ENCODE results near the gene MRPL23. TPM values are rescaled to one million over a fixed set of nuclear protein-coding genes. Genes with fewer than 3 reads are reported as not detected.

The MRPL23 gene
- polyA plus RNA-seq, 1 experiment, result 63.3 TPM

DNA sequence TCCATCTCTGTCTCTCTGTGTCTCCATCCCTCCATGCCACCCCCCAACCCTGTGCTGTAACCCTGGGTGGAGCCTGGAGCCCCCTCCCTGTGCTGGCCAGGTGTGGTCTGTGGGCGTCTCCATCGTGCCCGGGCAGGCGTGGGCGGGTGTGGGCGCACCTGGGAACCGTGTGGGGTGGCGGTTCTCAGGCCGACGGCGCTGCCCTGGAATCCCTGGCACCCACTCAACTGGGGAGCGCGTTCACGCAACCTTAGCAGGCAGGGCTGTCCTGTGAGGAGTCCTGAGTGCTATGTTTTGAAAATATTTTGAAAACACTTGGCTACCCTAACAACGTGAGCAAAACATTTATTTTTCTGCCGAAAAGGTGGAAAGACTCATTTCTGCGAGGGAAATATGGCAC is 23.0 kb upstream of the MRPL23 start:
- POLR2A ChIA-PET, result no interaction called here
- Histone ChIP-seq H3K27ac (ENCODE audit: low read depth, low read length) (no peak overlapping the region), H3K27me3 (ENCODE audit: control insufficient read depth, insufficient read depth, low read length) (peaks cover 16% of the 10 kb centered on the region)

DNA sequence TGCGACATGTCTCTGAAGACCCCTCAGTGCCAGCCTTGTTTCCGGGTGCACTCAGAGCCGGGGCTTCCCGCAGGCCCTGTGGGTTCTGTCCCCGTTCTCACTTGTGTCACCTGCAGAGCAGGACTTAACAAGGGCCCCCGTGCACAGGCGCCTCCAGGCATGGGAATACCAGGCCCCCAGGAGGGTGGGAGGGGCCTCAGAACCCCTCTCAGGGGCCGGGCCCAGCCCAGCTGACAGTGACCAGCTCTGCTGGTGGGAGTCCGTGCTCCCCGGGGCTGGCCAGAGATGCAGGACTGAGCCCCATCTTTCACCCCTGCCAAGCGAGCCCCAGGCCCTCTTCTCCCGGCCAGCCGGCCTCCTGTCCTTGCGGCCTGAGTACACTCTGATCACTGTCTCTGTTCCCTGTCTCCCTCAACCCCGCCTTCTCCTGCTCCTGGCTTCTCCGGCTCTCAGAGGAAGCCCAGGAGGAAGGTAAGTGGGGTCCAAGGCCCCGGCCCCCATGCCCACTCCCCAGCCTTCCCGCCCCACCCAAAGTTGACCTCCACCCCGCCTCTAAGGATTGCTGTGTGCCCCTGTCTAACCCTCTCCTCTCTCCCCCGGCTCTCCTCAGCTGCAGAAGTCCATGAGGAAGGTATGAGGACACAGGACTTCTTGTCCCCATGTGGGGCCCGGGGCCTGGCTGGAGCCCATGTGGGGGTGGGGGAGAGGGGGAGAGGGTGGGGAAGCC is 22.3 kb upstream of the MRPL23 start:
- no peaks in the 10 kb centered on the region; the same call in 1 of the 2 replicates for H3K9me3 ChIP-seq (ENCODE audit: control insufficient read depth, insufficient read depth, low read length)
- DNase-seq (ENCODE audit: low read depth, low spot score), result no peak
- ChIA-PET POLR2A (no interaction called here), CTCF (no interaction called here)
- no peak overlapping the region for H3K4me3 ChIP-seq (ENCODE audit: low read depth, low read length)
- H3K27me3 ChIP-seq (ENCODE audit: control insufficient read depth, insufficient read depth, low read length), result peaks cover 16% of the 10 kb centered on the region
- no peak for TF ChIP-seq CTCF (IDR thresholded peaks at IDR 0.05; ENCODE audit: low read depth, low read length)
- no peak overlapping the region for H3K27ac ChIP-seq (ENCODE audit: low read depth, low read length)

More for the DNA sequence above, 23.0 kb upstream of the MRPL23 start:
- no peak for DNase-seq (ENCODE audit: low read depth, low spot score)
- TF ChIP-seq CTCF (IDR thresholded peaks at IDR 0.05; ENCODE audit: low read depth, low read length), result no peak
- H3K4me3 ChIP-seq (ENCODE audit: low read depth, low read length), result no peak overlapping the region
- no peaks in the 10 kb centered on the region; the same call in 1 of the 2 replicates for H3K9me3 ChIP-seq (ENCODE audit: control insufficient read depth, insufficient read depth, low read length)
- CTCF ChIA-PET, result no interaction called here

- ChIA-PET POLR2A (no interaction called here), CTCF (no interaction called here)
- TF ChIP-seq CTCF (IDR thresholded peaks at IDR 0.05; ENCODE audit: low read depth, low read length), result no peak
- Histone ChIP-seq H3K9me3 (ENCODE audit: control insufficient read depth, insufficient read depth, low read length) (no peaks in the 10 kb centered on the region; the same call in 1 of the 2 replicates), H3K27me3 (ENCODE audit: control insufficient read depth, insufficient read depth, low read length) (peaks cover 16% of the 10 kb centered on the region), H3K27ac (ENCODE audit: low read depth, low read length) (no peak overlapping the region), H3K4me3 (ENCODE audit: low read depth, low read length) (no peak overlapping the region)
- no peak for DNase-seq (ENCODE audit: low read depth, low spot score)
Observed at GRCh38 chr11:1925373-1926155, 21.6 kb upstream of the MRPL23 start.

- Histone ChIP-seq H3K27ac (ENCODE audit: low read depth, low read length) (no peak overlapping the region), H3K4me3 (ENCODE audit: low read depth, low read length) (no peak overlapping the region), H3K27me3 (ENCODE audit: control insufficient read depth, insufficient read depth, low read length) (peaks cover 12% of the 10 kb centered on the region), H3K9me3 (ENCODE audit: control insufficient read depth, insufficient read depth, low read length) (no peaks in the 10 kb centered on the region; the same call in 1 of the 2 replicates)
- CTCF ChIA-PET, result no interaction called here
- no peak for DNase-seq (ENCODE audit: low read depth, low spot score)
- POLR2A ChIA-PET, result no interaction called here
- TF ChIP-seq CTCF (IDR thresholded peaks at IDR 0.05; ENCODE audit: low read depth, low read length), result no peak
Observed at GRCh38 chr11:1926156-1927025, 20.7 kb upstream of the MRPL23 start.

Data from AG04450 (cell line).